Prostate gland (tissue), 2 donors: ENCODE results near the gene U2SURP.

Source experiments
- CTCF ChIP-seq, 4 experiments: fragments of 200-600 bp in 2 of 4; fragments of 450-650 bp in 2 of 4; sonication (generic) in 2 of 4; IDR thresholded peaks; 1 replicate in 3 of 4; 2 replicates in 1 of 4; pipeline ENCODE4 v1.5.1; 2016 to 2019; ENCODE audit warnings: antibody characterized with exemption in 4 of 4, mild to moderate bottlenecking in 2 of 4, moderate library complexity in 2 of 4
- POLR2AphosphoS5 ChIP-seq: sonication (generic); formaldehyde crosslinking; IDR thresholded peaks from one replicate; pipeline ENCODE4 v1.6.1; 2017; ENCODE audit warnings: antibody characterized with exemption

DNA sequence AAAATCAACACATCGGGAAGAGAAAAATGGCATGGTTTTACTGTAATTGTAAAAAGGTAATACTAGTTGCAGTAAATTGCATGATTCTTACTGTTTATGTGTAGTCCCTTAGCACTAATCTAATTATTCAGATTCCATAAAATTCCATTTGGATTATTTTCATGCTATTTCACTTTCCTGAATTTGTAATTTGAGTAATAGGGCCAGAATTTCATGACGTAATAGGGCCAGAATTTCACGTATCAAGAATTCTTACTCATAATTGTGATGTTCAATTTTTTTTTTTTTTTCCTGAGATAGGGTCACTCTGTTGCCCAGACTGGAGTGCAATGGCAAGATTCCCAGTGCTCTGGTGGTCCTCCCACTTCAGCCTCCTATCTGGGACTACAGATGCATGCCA, 2.9 kb upstream of the U2SURP start:
- TF ChIP-seq CTCF (IDR thresholded peaks at IDR 0.05) (no peak), POLR2AphosphoS5 (no peak)
